ENCODE measurements around the gene MTFR1L.

- TF ChIP-seq SUPT5H (IDR thresholded peaks at IDR 0.05) (no peak), E2F1 (CRISPR knock-in tag; IDR thresholded peaks at IDR 0.05) (no peak), E2F6 (IDR thresholded peaks at IDR 0.05; ENCODE audit: borderline replicate concordance in 1 of 2, extremely low read depth in 1 of 2, insufficient read depth in 1 of 2, insufficient read length in 1 of 2, low read depth in 1 of 2, low read length in 1 of 2, poor library complexity in 1 of 2, severe bottlenecking in 1 of 2) (no peak), PCBP1 (IDR thresholded peaks at IDR 0.05; ENCODE audit: low read depth, low read length, poor library complexity, severe bottlenecking) (no peak), HDGF (IDR thresholded peaks at IDR 0.05) (no peak), CTCF (IDR thresholded peaks at IDR 0.05 in 2 of 3, conservative IDR thresholded peaks at IDR 0.05 in 1 of 3; ENCODE audit: insufficient read depth in 2 of 3, low read depth in 1 of 3, low read length in 3 of 3) (no peak), REST (IDR thresholded peaks at IDR 0.05; ENCODE audit: borderline replicate concordance) (no peak), REST (CRISPR knock-in tag; IDR thresholded peaks at IDR 0.05; ENCODE audit: low read depth) (no peak), ZBTB1 (CRISPR knock-in tag; IDR thresholded peaks at IDR 0.05; ENCODE audit: borderline replicate concordance, low read depth) (no peak), ZHX1 (conservative IDR thresholded peaks at IDR 0.05; ENCODE audit: low read length) (no peak)
Measured at GRCh38 chr1:25808481-25809244, 11.1 kb upstream of the MTFR1L start.
